ENCODE measurements around the gene ADGRE1.

ADGRE1 gene

GRCh38 chr19:6911523-6911922 is 24.1 kb downstream of the ADGRE1 start:
- ChIA-PET POLR2A (no interaction called here), CTCF (no interaction called here)
- no peak overlapping the region for H3K4me3 ChIP-seq (ENCODE audit: low read depth, low read length)
- DNase-seq (ENCODE audit: low read depth, low spot score): no peak
- TF ChIP-seq, protein P1, sequence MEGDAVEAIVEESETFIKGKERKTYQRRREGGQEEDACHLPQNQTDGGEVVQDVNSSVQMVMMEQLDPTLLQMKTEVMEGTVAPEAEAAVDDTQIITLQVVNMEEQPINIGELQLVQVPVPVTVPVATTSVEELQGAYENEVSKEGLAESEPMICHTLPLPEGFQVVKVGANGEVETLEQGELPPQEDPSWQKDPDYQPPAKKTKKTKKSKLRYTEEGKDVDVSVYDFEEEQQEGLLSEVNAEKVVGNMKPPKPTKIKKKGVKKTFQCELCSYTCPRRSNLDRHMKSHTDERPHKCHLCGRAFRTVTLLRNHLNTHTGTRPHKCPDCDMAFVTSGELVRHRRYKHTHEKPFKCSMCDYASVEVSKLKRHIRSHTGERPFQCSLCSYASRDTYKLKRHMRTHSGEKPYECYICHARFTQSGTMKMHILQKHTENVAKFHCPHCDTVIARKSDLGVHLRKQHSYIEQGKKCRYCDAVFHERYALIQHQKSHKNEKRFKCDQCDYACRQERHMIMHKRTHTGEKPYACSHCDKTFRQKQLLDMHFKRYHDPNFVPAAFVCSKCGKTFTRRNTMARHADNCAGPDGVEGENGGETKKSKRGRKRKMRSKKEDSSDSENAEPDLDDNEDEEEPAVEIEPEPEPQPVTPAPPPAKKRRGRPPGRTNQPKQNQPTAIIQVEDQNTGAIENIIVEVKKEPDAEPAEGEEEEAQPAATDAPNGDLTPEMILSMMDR (IDR thresholded peaks at IDR 0.05; ENCODE audit: insufficient read depth, low read length, missing control alignments): no peak

GRCh38 chr19:6914321-6914720 is 26.9 kb downstream of the ADGRE1 start:
- TF ChIP-seq, protein P1 (IDR thresholded peaks at IDR 0.05; ENCODE audit: insufficient read depth, low read length, missing control alignments): no peak
- ChIA-PET CTCF (no interaction called here), POLR2A (no interaction called here)
- DNase-seq (ENCODE audit: low read depth, low spot score): no peak
- no peak overlapping the region for H3K4me3 ChIP-seq (ENCODE audit: low read depth, low read length)

DNA sequence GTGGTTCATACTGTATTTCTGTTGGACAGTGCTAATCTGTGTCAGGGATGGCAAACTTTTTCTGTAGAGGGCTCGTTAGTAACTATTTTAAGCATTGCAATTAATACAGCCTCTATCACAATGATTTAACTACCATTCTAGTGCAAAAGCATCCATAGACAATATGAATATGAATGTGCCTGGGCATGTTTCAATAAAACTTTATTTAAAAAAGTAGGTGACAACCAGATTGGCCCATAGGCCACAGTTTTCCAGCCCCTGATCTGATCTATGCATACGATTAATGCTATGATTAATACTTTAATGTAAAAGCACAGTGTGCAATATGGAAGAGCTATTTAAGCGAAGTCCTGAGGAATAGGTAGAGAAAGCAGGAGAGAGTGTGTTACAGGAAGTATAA is 29.6 kb downstream of the ADGRE1 start:
- no peak overlapping the region for H3K4me3 ChIP-seq (ENCODE audit: low read depth, low read length)
- POLR2A ChIA-PET: no interaction called here
- no peak for DNase-seq (ENCODE audit: low read depth, low spot score)
- TF ChIP-seq, protein P1 (IDR thresholded peaks at IDR 0.05; ENCODE audit: insufficient read depth, low read length, missing control alignments): no peak
- CTCF ChIA-PET: no interaction called here

GRCh38 chr19:6925386-6925785 is 38.0 kb downstream of the ADGRE1 start:
- DNase-seq (ENCODE audit: low read depth, low spot score): no peak
- POLR2A ChIA-PET: no interaction called here
- TF ChIP-seq, protein P1 (IDR thresholded peaks at IDR 0.05; ENCODE audit: insufficient read depth, low read length, missing control alignments): no peak
- no peak overlapping the region for H3K4me3 ChIP-seq (ENCODE audit: low read depth, low read length)
- CTCF ChIA-PET: no interaction called here

DNA sequence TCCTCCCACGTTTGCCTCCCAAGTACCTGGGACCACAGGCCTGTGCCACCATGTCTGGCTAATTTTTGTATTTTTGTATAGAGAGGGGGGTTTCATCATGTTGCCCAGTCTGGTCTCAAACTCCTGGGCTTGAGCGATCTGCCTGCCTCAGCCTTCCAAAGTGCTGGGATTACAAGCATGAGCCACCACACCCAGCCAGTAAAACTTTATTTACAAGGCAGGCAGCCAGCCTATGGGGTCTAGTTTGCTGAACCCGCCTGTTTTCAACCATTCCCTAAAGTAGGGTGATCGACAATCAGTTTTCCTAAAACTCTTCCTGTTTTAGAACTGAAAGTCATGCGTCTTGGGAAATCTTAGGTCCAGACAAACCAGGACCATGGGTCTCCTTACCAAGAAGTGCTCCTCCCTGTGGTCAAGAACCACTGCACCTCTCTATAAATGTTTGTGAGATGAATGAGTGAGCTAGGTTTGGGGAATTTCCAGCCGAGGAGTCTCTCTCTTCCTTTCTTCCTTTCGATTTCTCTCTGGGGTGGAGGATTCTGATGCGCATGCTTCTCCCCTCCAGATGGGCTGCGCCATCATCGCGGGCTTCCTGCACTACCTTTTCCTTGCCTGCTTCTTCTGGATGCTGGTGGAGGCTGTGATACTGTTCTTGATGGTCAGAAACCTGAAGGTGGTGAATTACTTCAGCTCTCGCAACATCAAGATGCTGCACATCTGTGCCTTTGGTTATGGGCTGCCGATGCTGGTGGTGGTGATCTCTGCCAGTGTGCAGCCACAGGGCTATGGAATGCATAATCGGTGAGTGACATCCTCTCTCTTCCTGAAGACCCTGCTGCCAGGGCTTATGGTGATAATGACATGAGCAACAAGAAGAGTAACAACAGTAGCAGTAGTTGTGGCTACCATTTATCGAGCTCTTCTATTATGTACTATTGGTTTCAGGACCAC is 38.7 kb downstream of the ADGRE1 start:
- no peak for DNase-seq (ENCODE audit: low read depth, low spot score)
- TF ChIP-seq, protein P1 (IDR thresholded peaks at IDR 0.05; ENCODE audit: insufficient read depth, low read length, missing control alignments): no peak
- ChIA-PET CTCF (no interaction called here), POLR2A (no interaction called here)
- H3K4me3 ChIP-seq (ENCODE audit: low read depth, low read length): no peak overlapping the region

GRCh38 chr19:6930190-6930589 is 42.8 kb downstream of the ADGRE1 start:
- TF ChIP-seq, protein P1 (IDR thresholded peaks at IDR 0.05; ENCODE audit: insufficient read depth, low read length, missing control alignments): no peak
- CTCF ChIA-PET: no interaction called here
- POLR2A ChIA-PET: no interaction called here
- DNase-seq (ENCODE audit: low read depth, low spot score): no peak
- no peak overlapping the region for H3K4me3 ChIP-seq (ENCODE audit: low read depth, low read length)

Data from AG04449 (cell line).